Body of pancreas (tissue), 4 donors: ENCODE measurements around the gene ANTKMT. TPM values are rescaled to one million over a fixed set of nuclear protein-coding genes. Genes with fewer than 3 reads are reported as not detected.

Source experiments
- ATAC-seq: fragments of 150-250 bp; one replicate; pipeline ENCODE4 v1.9.1; 2016
- DNase-seq, 4 donors: peaks; one replicate each; pipeline ENCODE4 v3.0.0-alpha.2; 2019
- H3K27ac ChIP-seq, 4 donors: fragments of 200-600 bp; sonication (generic); 1 replicate in 3 of 4; 2 replicates in 1 of 4; pipeline versions ENCODE4 v1.5.1 to v1.6.1; 2016 to 2019; ENCODE audit warnings: mild to moderate bottlenecking in 1 of 4, mixed read lengths in 1 of 4, moderate library complexity in 1 of 4
- H3K27me3 ChIP-seq, 2 donors: fragments of 200-600 bp; sonication (generic); one replicate each; pipeline ENCODE4 v1.6.0; 2016; ENCODE audit warnings: mild to moderate bottlenecking in 1 of 2
- H3K36me3 ChIP-seq, 2 donors: fragments of 200-600 bp; sonication (generic); replicated peaks in 1 of 2; 2 replicates each; pipeline ENCODE4 v1.5.1; 2016; ENCODE audit warnings: low read depth in 2 of 2; ENCODE audit not compliant: insufficient read depth in 1 of 2
- H3K4me1 ChIP-seq: fragments of 200-600 bp; sonication (generic); one replicate; pipeline ENCODE4 v1.6.0; 2016
- H3K4me3 ChIP-seq, 2 donors: fragments of 200-600 bp; sonication (generic); 1 replicate in 1 of 2; 2 replicates in 1 of 2; pipeline ENCODE4 v1.5.1; 2016 to 2019
- H3K9me3 ChIP-seq, 3 donors: fragments of 200-600 bp; sonication (generic); 1 replicate in 2 of 3; 2 replicates in 1 of 3; pipeline ENCODE4 v1.5.1; 2016
- POLR2A ChIP-seq, 3 donors: fragments of 450-650 bp; IDR thresholded peaks; one replicate each; pipeline ENCODE4 v1.6.1; 2016; ENCODE audit warnings: antibody characterized with exemption in 3 of 3, mild to moderate bottlenecking in 2 of 3
- WGBS, 2 donors: methylation state at CpG; one replicate each; pipeline ENCODE4 v1.1.5; 2017; 5-methylcytosine and 5-hydroxymethylcytosine counted together
- intact Hi-C: fragments of 100-400 bp; cut with DNase I; formaldehyde crosslinking; loops from one replicate; pipeline ENCODE4 v1.15.1; 2023
- total RNA-seq, 2 donors: library from RNA; depleted of rRNA; stranded (reverse); fragments of >200 nt; gene quantifications; one replicate each; pipeline ENCODE4 v1.1.0, GENCODE V29; 2016
- TF ChIP-seq, protein P1 (sequence below), 7 experiments: fragments of 450-650 bp in 4 of 7; fragments of 200-600 bp in 3 of 7; sonication (generic) in 3 of 7; IDR thresholded peaks; one replicate each; pipeline ENCODE4 v1.5.1; 2016 to 2019; ENCODE audit warnings: antibody characterized with exemption in 7 of 7

The ANTKMT gene
- total RNA-seq, 2 donors from 2014 or later: 71.6 to 189 TPM

DNA sequence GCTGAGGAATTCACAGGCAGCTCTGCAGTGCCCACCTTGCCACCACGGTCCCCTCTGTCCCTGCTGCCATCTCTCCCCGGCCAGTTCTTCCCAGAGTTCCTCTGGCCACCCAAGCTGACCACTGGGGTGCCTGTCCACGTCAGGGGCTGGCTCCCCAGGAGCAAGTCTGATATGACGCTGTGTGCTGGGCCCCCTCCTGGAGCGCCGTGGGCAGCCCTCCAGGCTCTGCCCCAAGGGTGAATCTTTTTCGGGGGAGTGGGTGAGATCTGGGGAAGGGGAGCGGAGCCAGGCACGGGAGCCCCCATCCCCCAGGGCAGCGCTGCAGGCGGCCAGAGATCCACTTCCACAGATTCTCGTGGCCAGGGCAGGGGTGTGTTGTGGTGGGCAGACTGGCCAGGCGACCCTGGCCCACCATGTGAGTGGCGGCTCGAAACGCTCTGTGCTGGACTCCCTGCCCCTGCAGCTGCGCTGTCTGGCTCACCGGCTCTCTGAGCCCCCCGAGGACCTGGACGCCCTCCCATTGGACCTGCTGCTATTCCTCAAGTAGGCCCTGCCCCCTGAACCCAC lies 43.3 kb downstream of the ANTKMT start:
- no peak for DNase-seq
- Histone ChIP-seq H3K27me3 (no peaks in the 10 kb centered on the region), H3K36me3 (no peaks in the 10 kb centered on the region), H3K9me3 (no peaks in the 10 kb centered on the region), H3K4me3 (no peak overlapping the region), H3K4me1 (no peaks in the 10 kb centered on the region), H3K27ac (no peak overlapping the region)
- ATAC-seq: no peak
- intact Hi-C loops: no loop called here
- no peak for TF ChIP-seq POLR2A (IDR thresholded peaks at IDR 0.05)
- TF ChIP-seq, protein P1, sequence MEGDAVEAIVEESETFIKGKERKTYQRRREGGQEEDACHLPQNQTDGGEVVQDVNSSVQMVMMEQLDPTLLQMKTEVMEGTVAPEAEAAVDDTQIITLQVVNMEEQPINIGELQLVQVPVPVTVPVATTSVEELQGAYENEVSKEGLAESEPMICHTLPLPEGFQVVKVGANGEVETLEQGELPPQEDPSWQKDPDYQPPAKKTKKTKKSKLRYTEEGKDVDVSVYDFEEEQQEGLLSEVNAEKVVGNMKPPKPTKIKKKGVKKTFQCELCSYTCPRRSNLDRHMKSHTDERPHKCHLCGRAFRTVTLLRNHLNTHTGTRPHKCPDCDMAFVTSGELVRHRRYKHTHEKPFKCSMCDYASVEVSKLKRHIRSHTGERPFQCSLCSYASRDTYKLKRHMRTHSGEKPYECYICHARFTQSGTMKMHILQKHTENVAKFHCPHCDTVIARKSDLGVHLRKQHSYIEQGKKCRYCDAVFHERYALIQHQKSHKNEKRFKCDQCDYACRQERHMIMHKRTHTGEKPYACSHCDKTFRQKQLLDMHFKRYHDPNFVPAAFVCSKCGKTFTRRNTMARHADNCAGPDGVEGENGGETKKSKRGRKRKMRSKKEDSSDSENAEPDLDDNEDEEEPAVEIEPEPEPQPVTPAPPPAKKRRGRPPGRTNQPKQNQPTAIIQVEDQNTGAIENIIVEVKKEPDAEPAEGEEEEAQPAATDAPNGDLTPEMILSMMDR (IDR thresholded peaks at IDR 0.05): no peak
- whole genome bisulfite sequencing, 2 donors: 54 to 90% methylated on average over 2 to 20 of the region's 20 CpGs

DNA sequence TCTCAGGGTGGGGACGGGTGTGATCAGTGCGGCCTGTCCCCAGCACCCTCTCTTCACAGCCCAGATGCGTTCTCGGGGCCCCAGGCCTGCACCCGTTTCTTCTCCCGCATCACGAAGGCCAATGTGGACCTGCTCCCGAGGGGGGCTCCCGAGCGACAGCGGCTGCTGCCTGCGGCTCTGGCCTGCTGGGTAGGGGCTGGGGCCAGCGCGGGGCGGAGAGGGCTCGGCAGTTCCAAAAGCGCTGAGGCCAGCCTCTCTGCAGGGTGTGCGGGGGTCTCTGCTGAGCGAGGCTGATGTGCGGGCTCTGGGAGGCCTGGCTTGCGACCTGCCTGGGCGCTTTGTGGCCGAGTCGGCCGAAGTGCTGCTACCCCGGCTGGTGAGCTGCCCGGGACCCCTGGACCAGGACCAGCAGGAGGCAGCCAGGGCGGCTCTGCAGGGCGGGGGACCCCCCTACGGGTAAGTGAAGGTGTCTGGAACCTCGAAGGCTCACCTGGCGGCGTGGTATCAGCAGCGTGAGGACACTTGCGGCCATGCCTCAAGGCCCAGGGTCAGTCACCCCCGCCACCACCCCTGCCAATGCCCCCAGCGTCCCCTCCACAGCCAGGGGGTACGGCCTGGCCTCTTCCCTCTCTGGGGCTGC lies 44.0 kb downstream of the ANTKMT start:
- no peak overlapping the region for H3K27ac ChIP-seq
- ATAC-seq (no peak), DNase-seq (no peak)
- 74 to 77% methylated on average over 12 to 36 of the region's 38 CpGs for WGBS, 2 donors
- H3K27me3 ChIP-seq: no peaks in the 10 kb centered on the region
- intact Hi-C loops: no loop called here
- H3K36me3 ChIP-seq: no peaks in the 10 kb centered on the region
- H3K9me3 ChIP-seq: no peaks in the 10 kb centered on the region
- H3K4me3 ChIP-seq: no peak overlapping the region
- no peaks in the 10 kb centered on the region for H3K4me1 ChIP-seq
- no peak for TF ChIP-seq POLR2A (IDR thresholded peaks at IDR 0.05)
- TF ChIP-seq, protein P1 (IDR thresholded peaks at IDR 0.05): no peak

DNA sequence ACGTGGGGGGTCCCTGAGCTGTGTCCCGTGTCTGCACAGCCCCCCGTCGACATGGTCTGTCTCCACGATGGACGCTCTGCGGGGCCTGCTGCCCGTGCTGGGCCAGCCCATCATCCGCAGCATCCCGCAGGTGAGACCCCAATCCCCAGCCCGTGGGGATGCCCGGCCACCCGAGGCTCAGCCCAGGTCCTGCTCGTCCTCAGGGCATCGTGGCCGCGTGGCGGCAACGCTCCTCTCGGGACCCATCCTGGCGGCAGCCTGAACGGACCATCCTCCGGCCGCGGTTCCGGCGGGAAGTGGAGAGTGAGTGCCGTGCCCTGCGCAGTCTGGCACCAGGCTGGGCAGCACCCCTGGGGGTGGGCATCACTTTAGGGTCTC lies 44.5 kb downstream of the ANTKMT start:
- Histone ChIP-seq H3K36me3 (no peaks in the 10 kb centered on the region), H3K4me1 (no peaks in the 10 kb centered on the region), H3K27me3 (no peaks in the 10 kb centered on the region), H3K27ac (no peak overlapping the region), H3K4me3 (no peak overlapping the region), H3K9me3 (no peaks in the 10 kb centered on the region)
- ATAC-seq (no peak), DNase-seq (no peak)
- WGBS, 2 donors: 77 to 80% methylated on average over 10 to 28 of the region's 29 CpGs
- intact Hi-C loops: no loop called here
- TF ChIP-seq, protein P1 (IDR thresholded peaks at IDR 0.05): no peak
- TF ChIP-seq POLR2A (IDR thresholded peaks at IDR 0.05): no peak

DNA sequence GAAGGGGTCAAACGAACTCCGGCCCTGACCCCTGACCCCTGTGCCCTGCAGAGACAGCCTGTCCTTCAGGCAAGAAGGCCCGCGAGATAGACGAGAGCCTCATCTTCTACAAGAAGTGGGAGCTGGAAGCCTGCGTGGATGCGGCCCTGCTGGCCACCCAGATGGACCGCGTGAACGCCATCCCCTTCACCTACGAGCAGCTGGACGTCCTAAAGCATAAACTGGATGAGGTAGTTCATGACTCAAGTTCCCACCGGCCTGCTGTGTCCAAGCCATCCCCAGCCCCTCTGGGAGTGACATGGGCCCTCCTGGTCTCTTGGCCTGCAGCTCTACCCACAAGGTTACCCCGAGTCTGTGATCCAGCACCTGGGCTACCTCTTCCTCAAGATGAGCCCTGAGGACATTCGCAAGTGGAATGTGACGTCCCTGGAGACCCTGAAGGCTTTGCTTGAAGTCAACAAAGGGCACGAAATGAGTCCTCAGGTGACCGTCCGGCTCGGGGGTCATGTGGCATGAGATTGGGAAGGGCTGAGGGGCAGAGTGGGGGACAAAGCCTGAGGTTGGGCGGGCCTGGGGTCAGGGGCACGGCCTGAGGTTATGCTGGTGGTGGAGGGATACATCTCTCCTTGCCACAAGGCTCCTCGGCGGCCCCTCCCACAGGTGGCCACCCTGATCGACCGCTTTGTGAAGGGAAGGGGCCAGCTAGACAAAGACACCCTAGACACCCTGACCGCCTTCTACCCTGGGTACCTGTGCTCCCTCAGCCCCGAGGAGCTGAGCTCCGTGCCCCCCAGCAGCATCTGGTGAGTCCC lies 45.3 kb downstream of the ANTKMT start:
- Histone ChIP-seq H3K4me1 (no peaks in the 10 kb centered on the region), H3K36me3 (no peaks in the 10 kb centered on the region), H3K4me3 (no peak overlapping the region), H3K9me3 (no peaks in the 10 kb centered on the region), H3K27ac (no peak overlapping the region), H3K27me3 (no peaks in the 10 kb centered on the region)
- no peak for ATAC-seq
- intact Hi-C loops: no loop called here
- DNase-seq: no peak
- 62 to 74% methylated on average over 26 to 29 of the region's 29 CpGs for WGBS, 2 donors
- TF ChIP-seq, protein P1 (IDR thresholded peaks at IDR 0.05): no peak
- no peak for TF ChIP-seq POLR2A (IDR thresholded peaks at IDR 0.05)
